HG03442 (cell line): ENCODE results near the gene RFNG.
A peak's percentile ranks its signal among the peaks of the same experiment; 100 is the strongest.
"Not testable (repeated sequence)": the region's sequence is repeated elsewhere in the genome, so short reads cannot be mapped to it uniquely, and the experiment has no call there.

Source experiments
- ATAC-seq: cut with Tn5 transposase; IDR thresholded peaks from one replicate; pipeline ENCODE4 v1.9.1; 2021; ENCODE audit warnings: mild to moderate bottlenecking, moderate library complexity; ENCODE audit not compliant: unreplicated experiment

The RFNG gene

GRCh38 chr17:82046903-82047302, 4.7 kb downstream of the RFNG start:
- no peak for ATAC-seq

GRCh38 chr17:82045936-82046484, 5.6 kb downstream of the RFNG start:
- no peak for ATAC-seq

GRCh38 chr17:82043507-82043906, 8.1 kb downstream of the RFNG start:
- ATAC-seq, result no peak

GRCh38 chr17:82042649-82043048, 9.0 kb downstream of the RFNG start:
- no peak for ATAC-seq

- no peak for ATAC-seq
These were observed 10.3 kb downstream of the RFNG start for GRCh38 chr17:82041144-82041814.

GRCh38 chr17:82039695-82040299, 11.8 kb downstream of the RFNG start:
- ATAC-seq, result no peak

GRCh38 chr17:82038796-82039409, 12.7 kb downstream of the RFNG start:
- not testable (repeated sequence) for ATAC-seq

GRCh38 chr17:82037889-82038195, 13.8 kb downstream of the RFNG start:
- ATAC-seq, result no peak

GRCh38 chr17:82037092-82037888, 14.3 kb downstream of the RFNG start, which contains the start of gene DCXR:
Gene DCXR (minus strand): TSS chr17:82037697. CDS start chr17:82037682, 15 bp downstream.
- peak; percentile 86 for ATAC-seq

- ATAC-seq, result no peak
These were observed 14.9 kb downstream of the RFNG start for GRCh38 chr17:82036634-82037091.

- ATAC-seq, result no peak
These were observed 15.5 kb downstream of the RFNG start for GRCh38 chr17:82035956-82036633.

- no peak for ATAC-seq
These were observed 16.1 kb downstream of the RFNG start for GRCh38 chr17:82035488-82035887.

GRCh38 chr17:82034371-82035011, 17.1 kb downstream of the RFNG start:
- no peak for ATAC-seq

- ATAC-seq, result no peak
These were observed 18.1 kb downstream of the RFNG start for GRCh38 chr17:82033359-82034085.

- no peak for ATAC-seq
These were observed 19.6 kb downstream of the RFNG start for GRCh38 chr17:82031885-82032627.

- ATAC-seq, result peak; percentile 4
These were observed 20.2 kb downstream of the RFNG start, which contains the start of gene RAC3 for GRCh38 chr17:82031303-82031884. Gene RAC3 (plus strand): TSS chr17:82031678. CDS start chr17:82031762, 84 bp downstream.

GRCh38 chr17:82030470-82031302, 20.9 kb downstream of the RFNG start:
- ATAC-seq, result peak; percentile 39
